Measurements from ENCODE around the gene OCIAD1.

DNA sequence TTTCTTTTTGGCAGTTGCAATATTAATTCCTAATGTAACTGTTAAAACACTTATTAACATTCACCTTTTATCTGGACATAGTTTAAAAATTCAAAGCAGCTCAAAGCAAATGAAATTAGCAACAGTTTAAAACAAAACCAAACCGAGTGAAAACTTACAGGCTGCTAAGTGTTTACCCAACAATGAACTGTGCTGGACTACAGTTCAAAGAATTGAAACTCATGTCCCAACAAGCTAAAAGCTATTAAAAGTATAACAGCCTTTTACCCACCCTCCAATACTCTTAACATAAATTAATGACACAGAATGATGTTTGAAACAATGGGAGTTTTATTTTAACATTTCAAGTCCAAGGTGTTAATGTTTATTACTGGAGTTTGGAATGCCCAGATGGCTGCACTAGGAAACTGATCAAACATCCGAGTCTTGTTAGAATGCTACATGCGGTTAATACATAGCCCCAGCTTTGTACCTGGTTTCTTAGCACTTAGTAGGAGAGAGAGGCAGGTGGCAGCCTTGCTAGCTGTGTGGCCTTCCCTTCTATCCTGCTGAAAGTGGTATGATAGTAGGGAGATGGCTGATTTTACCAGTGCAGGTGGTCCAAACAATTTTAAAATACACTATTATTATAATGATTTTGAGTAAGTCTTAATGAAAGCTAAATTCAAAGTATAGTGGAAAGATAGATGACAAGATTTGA is 29.7 kb upstream of the OCIAD1 start:
- TF ChIP-seq, protein P1, sequence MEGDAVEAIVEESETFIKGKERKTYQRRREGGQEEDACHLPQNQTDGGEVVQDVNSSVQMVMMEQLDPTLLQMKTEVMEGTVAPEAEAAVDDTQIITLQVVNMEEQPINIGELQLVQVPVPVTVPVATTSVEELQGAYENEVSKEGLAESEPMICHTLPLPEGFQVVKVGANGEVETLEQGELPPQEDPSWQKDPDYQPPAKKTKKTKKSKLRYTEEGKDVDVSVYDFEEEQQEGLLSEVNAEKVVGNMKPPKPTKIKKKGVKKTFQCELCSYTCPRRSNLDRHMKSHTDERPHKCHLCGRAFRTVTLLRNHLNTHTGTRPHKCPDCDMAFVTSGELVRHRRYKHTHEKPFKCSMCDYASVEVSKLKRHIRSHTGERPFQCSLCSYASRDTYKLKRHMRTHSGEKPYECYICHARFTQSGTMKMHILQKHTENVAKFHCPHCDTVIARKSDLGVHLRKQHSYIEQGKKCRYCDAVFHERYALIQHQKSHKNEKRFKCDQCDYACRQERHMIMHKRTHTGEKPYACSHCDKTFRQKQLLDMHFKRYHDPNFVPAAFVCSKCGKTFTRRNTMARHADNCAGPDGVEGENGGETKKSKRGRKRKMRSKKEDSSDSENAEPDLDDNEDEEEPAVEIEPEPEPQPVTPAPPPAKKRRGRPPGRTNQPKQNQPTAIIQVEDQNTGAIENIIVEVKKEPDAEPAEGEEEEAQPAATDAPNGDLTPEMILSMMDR (conservative IDR thresholded peaks at IDR 0.05), result no peak
- TF ChIP-seq EZH2 (IDR thresholded peaks at IDR 0.05; ENCODE audit: low read depth), result no peak
